GM18508 (cell line): ENCODE data around the gene POU2F1.

Source experiments
- ATAC-seq: cut with Tn5 transposase; IDR thresholded peaks from one replicate; pipeline ENCODE4 v1.9.1; 2021; ENCODE audit warnings: moderate number of reproducible peaks; ENCODE audit not compliant: insufficient read depth, unreplicated experiment

The POU2F1 gene

GRCh38 chr1:167344615-167345385, 124.1 kb downstream of the POU2F1 start:
- no peak for ATAC-seq

- no peak for ATAC-seq
Measured at GRCh38 chr1:167345386-167345733, 124.7 kb downstream of the POU2F1 start.

- ATAC-seq: no peak
Measured at GRCh38 chr1:167357305-167357704, 136.6 kb downstream of the POU2F1 start.

- no peak for ATAC-seq
Measured at GRCh38 chr1:167359295-167359694, 138.6 kb downstream of the POU2F1 start.

- ATAC-seq: no peak
Measured at GRCh38 chr1:167360120-167360519, 139.4 kb downstream of the POU2F1 start.

- ATAC-seq: no peak
Measured at GRCh38 chr1:167362638-167363037, 142.0 kb downstream of the POU2F1 start.

- ATAC-seq: no peak
Measured at GRCh38 chr1:167364826-167365225, 144.1 kb downstream of the POU2F1 start.

- no peak for ATAC-seq
Measured at GRCh38 chr1:167365360-167365759, 144.7 kb downstream of the POU2F1 start.

GRCh38 chr1:167367705-167368104, 147.0 kb downstream of the POU2F1 start:
- no peak for ATAC-seq

- no peak for ATAC-seq
Measured at GRCh38 chr1:167369175-167369574, 148.5 kb downstream of the POU2F1 start.

GRCh38 chr1:167369933-167370332, 149.2 kb downstream of the POU2F1 start:
- no peak for ATAC-seq

GRCh38 chr1:167371030-167371429, 150.3 kb downstream of the POU2F1 start:
- ATAC-seq: no peak

GRCh38 chr1:167373398-167373797, 152.7 kb downstream of the POU2F1 start:
- no peak for ATAC-seq

- no peak for ATAC-seq
Measured at GRCh38 chr1:167373986-167374385, 153.3 kb downstream of the POU2F1 start.

GRCh38 chr1:167375949-167376348, 155.3 kb downstream of the POU2F1 start:
- ATAC-seq: no peak

- no peak for ATAC-seq
Measured at GRCh38 chr1:167387251-167387910, 166.7 kb downstream of the POU2F1 start.

- ATAC-seq: no peak
Measured at GRCh38 chr1:167388976-167389375, 168.3 kb downstream of the POU2F1 start.

GRCh38 chr1:167392200-167392696, 171.6 kb downstream of the POU2F1 start:
- ATAC-seq: no peak

- ATAC-seq: no peak
Measured at GRCh38 chr1:167400359-167400953, 179.8 kb downstream of the POU2F1 start.

- no peak for ATAC-seq
Measured at GRCh38 chr1:167401260-167401873, 180.7 kb downstream of the POU2F1 start.
